ENCODE data around the gene TMEM17.

- TF ChIP-seq EP300 (IDR thresholded peaks at IDR 0.05; ENCODE audit: low read length) (no peak), RAD21 (CRISPR knock-in tag; conservative IDR thresholded peaks at IDR 0.05 in 1 of 2, IDR thresholded peaks at IDR 0.05 in 1 of 2) (no peak), NFRKB (IDR thresholded peaks at IDR 0.05; ENCODE audit: low read depth) (no peak), ELF4 (CRISPR knock-in tag; IDR thresholded peaks at IDR 0.05) (no peak), RBM17 (IDR thresholded peaks at IDR 0.05; ENCODE audit: borderline replicate concordance, low read depth, low read length) (no peak), ZNF780A (CRISPR knock-in tag; IDR thresholded peaks at IDR 0.05) (no peak), FOXK2 (conservative IDR thresholded peaks at IDR 0.05 in 1 of 2, IDR thresholded peaks at IDR 0.05 in 1 of 2; ENCODE audit: low read depth in 2 of 2) (no peak), GATA2 (CRISPR knock-in tag; IDR thresholded peaks at IDR 0.05) (no peak), SMAD1 (IDR thresholded peaks at IDR 0.05; ENCODE audit: low read depth, low read length, partially characterized antibody) (no peak)
- TF ChIP-seq, protein P1, sequence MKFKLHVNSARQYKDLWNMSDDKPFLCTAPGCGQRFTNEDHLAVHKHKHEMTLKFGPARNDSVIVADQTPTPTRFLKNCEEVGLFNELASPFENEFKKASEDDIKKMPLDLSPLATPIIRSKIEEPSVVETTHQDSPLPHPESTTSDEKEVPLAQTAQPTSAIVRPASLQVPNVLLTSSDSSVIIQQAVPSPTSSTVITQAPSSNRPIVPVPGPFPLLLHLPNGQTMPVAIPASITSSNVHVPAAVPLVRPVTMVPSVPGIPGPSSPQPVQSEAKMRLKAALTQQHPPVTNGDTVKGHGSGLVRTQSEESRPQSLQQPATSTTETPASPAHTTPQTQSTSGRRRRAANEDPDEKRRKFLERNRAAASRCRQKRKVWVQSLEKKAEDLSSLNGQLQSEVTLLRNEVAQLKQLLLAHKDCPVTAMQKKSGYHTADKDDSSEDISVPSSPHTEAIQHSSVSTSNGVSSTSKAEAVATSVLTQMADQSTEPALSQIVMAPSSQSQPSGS (CRISPR knock-in tag; IDR thresholded peaks at IDR 0.05) = no peak
Observed at GRCh38 chr2:62475172-62476011, 30.6 kb downstream of the TMEM17 start.
